Liver (tissue), 9 donors: ENCODE data around the gene IGF2R. TPM values are rescaled to one million over a fixed set of nuclear protein-coding genes. Genes with fewer than 3 reads are reported as not detected.

Source experiments
- DNase-seq: peaks from one replicate; pipeline ENCODE4 v3.0.0-alpha.2; 2017; ENCODE audit warnings: low spot score
- H3K27ac ChIP-seq, 2 donors: one replicate each; pipeline ENCODE4 v1.7.0; 2013; ENCODE audit warnings: inconsistent platforms in 2 of 2, low read length in 2 of 2, control low read depth in 1 of 2, low read depth in 1 of 2, mild to moderate bottlenecking in 1 of 2
- H3K27me3 ChIP-seq, 4 donors: one replicate each; pipeline versions ENCODE4 v1.6.1 to v1.7.0; 2013; ENCODE audit warnings: low read length in 3 of 4, inconsistent platforms in 1 of 4, mild to moderate bottlenecking in 1 of 4, moderate library complexity in 1 of 4; ENCODE audit not compliant: control insufficient read depth in 4 of 4, insufficient read depth in 4 of 4
- H3K36me3 ChIP-seq, 4 donors: one replicate each; pipeline versions ENCODE4 v1.6.1 to v1.7.0; 2013; ENCODE audit warnings: low read length in 3 of 4, mild to moderate bottlenecking in 3 of 4, low read depth in 1 of 4, moderate library complexity in 1 of 4; ENCODE audit not compliant: control insufficient read depth in 4 of 4, insufficient read depth in 3 of 4
- H3K4me1 ChIP-seq, 4 donors: one replicate each; pipeline versions ENCODE4 v1.6.1 to v1.7.0; 2013; ENCODE audit warnings: low read length in 3 of 4, mild to moderate bottlenecking in 3 of 4, moderate library complexity in 1 of 4; ENCODE audit not compliant: control insufficient read depth in 4 of 4, insufficient read depth in 4 of 4
- H3K4me3 ChIP-seq, 3 donors: one replicate each; pipeline versions ENCODE4 v1.6.1 to v1.7.0; 2013; ENCODE audit warnings: low read length in 3 of 3, control low read depth in 1 of 3, low read depth in 1 of 3, mild to moderate bottlenecking in 1 of 3
- H3K9ac ChIP-seq, 2 donors: one replicate each; pipeline ENCODE4 v1.7.0; 2013; ENCODE audit warnings: low read length in 2 of 2, mild to moderate bottlenecking in 2 of 2, moderate library complexity in 2 of 2, control low read depth in 1 of 2, low read depth in 1 of 2
- H3K9me3 ChIP-seq, 4 donors: one replicate each; pipeline versions ENCODE4 v1.6.1 to v1.7.0; 2013; ENCODE audit warnings: low read length in 3 of 4; ENCODE audit not compliant: control insufficient read depth in 4 of 4
- EGR1 ChIP-seq, 2 donors: IDR thresholded peaks; 2 replicates each; pipeline ENCODE4 v1.6.1; 2016 to 2018; ENCODE audit warnings: antibody characterized with exemption in 2 of 2, low read depth in 2 of 2
- FOXA1 ChIP-seq: IDR thresholded peaks from 2 replicates; pipeline ENCODE4 v1.6.1; 2016; ENCODE audit warnings: antibody characterized with exemption
- FOXA2 ChIP-seq: IDR thresholded peaks from 2 replicates; pipeline ENCODE4 v1.6.1; 2016; ENCODE audit warnings: antibody characterized with exemption
- GABPA ChIP-seq, 2 donors: IDR thresholded peaks in 1 of 2; conservative IDR thresholded peaks in 1 of 2; 2 replicates each; pipeline ENCODE4 v1.6.1; 2016; ENCODE audit warnings: antibody characterized with exemption in 2 of 2, mild to moderate bottlenecking in 1 of 2, moderate library complexity in 1 of 2
- HNF4A ChIP-seq, 2 donors: conservative IDR thresholded peaks; 2 replicates each; pipeline ENCODE4 v1.6.1; 2016; ENCODE audit warnings: antibody characterized with exemption in 2 of 2, mild to moderate bottlenecking in 2 of 2
- HNF4G ChIP-seq: IDR thresholded peaks from 2 replicates; pipeline ENCODE4 v1.6.1; 2016; ENCODE audit warnings: antibody characterized with exemption
- JUND ChIP-seq, 2 donors: IDR thresholded peaks; 2 replicates each; pipeline ENCODE4 v1.6.1; 2016; ENCODE audit warnings: antibody characterized with exemption in 2 of 2
- RAD21 ChIP-seq, 2 donors: IDR thresholded peaks; 2 replicates each; pipeline ENCODE4 v1.6.1; 2016; ENCODE audit warnings: antibody characterized with exemption in 2 of 2, mild to moderate bottlenecking in 2 of 2
- RXRA ChIP-seq, 2 donors: IDR thresholded peaks; 2 replicates each; pipeline ENCODE4 v1.6.1; 2017 to 2018; ENCODE audit warnings: antibody characterized with exemption in 2 of 2, mild to moderate bottlenecking in 1 of 2
- SP1 ChIP-seq: IDR thresholded peaks from 2 replicates; pipeline ENCODE4 v1.6.1; 2018; ENCODE audit warnings: antibody characterized with exemption, mild to moderate bottlenecking
- TAF1 ChIP-seq: conservative IDR thresholded peaks from 2 replicates; pipeline ENCODE4 v1.6.1; 2016; ENCODE audit warnings: antibody characterized with exemption, mild to moderate bottlenecking
- YY1 ChIP-seq: IDR thresholded peaks from 2 replicates; pipeline ENCODE4 v1.6.1; 2016; ENCODE audit warnings: antibody characterized with exemption, mild to moderate bottlenecking
- WGBS: extraction: QIAGEN DNeasy Blood & Tissue Kit; methylation state at CpG from one replicate; pipeline ENCODE4 v1.1.7; 2013; 5-methylcytosine and 5-hydroxymethylcytosine counted together
- polyA plus RNA-seq, 2 donors: library from polyadenylated mRNA; stranded (reverse) in 1 of 2; unstranded in 1 of 2; fragments of 200-250 nt in 1 of 2; fragments of >200 nt in 1 of 2; fragmentation: Nextera tagmentation in 1 of 2; extraction: Ambion mirVana in 1 of 2; gene quantifications; one replicate each; pipeline versions ENCODE4 v1.2.1 to v1.2.3, GENCODE V29; 2013 to 2015
- total RNA-seq, 2 donors: library from RNA; depleted of rRNA; stranded (reverse); fragments of >200 nt; gene quantifications; one replicate each; pipeline ENCODE4 v1.2.3, GENCODE V29; 2014
- TF ChIP-seq, protein P1 (sequence below): fragments of 150-350 bp; IDR thresholded peaks from 2 replicates; pipeline ENCODE4 v1.5.1; 2017; ENCODE audit warnings: improper control_type of control experiment, low read depth, low read length; ENCODE audit not compliant: missing input control
- TF ChIP-seq, protein P2 (sequence below): IDR thresholded peaks from 2 replicates; pipeline ENCODE4 v1.6.1; 2016; ENCODE audit warnings: antibody characterized with exemption
- TF ChIP-seq, protein P3 (sequence below): IDR thresholded peaks from 2 replicates; pipeline ENCODE4 v1.6.1; 2016; ENCODE audit warnings: antibody characterized with exemption
- TF ChIP-seq, protein P4 (sequence below): IDR thresholded peaks from 2 replicates; pipeline ENCODE4 v1.6.1; 2016; ENCODE audit warnings: antibody characterized with exemption, mild to moderate bottlenecking
- TF ChIP-seq, protein P5 (sequence below): IDR thresholded peaks from 2 replicates; pipeline ENCODE4 v1.6.1; 2016; ENCODE audit warnings: antibody characterized with exemption
- donor health status: healthy.
- donor health status: healthy.
- donor health status: healthy.
- donor health status: healthy.
- donor health status: healthy.

IGF2R gene
- total and polyA plus RNA-seq, 4 donors: 16.6 to 84.9 (median 45.7) TPM

DNA sequence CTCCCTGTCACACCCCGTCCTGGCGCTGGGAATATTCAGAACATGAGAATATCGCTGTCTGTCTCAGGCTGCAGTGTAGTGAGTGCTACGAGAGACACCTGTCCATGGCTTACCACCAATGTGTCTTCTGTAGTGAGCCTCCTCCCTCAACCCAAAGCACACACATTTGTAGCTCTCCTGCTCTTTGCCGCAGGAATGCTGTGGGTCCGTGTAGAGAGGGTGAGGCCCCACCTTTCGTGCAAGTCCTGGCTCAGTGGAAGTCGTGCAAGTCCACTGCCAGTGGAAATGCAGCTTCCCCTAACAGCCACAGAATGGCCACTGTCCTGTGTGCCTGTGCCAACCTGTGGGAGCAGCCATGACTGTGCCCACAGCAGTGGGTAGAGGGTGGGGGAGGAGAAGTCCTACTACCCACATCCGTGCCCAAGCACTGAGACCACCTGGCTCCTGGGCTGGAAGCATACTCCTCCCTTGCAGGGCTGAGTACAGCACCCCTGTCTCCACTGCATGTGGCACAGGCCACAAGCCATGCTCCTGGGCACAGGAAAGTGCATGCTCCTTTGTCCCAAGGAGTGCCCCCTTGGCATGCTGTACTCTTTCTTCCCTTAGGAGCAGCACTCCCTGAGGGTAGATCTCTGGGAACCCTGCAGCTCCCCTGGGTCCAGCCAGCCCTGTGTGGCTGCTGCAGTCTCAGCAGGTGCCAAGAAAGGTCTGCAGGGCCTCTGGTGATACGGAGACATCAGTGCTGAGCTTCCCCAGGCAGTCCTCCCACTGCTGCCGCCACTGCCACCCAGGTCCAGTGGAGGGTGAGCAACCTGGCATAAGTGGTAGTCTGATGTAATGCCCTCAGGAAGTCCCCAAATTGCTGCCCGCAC, 28.0 kb downstream of the IGF2R start:
- Histone ChIP-seq H3K36me3 (peaks cover 0 to 7% (median 4%) of the 10 kb centered on the region in 4 donors), H3K9me3 (no peaks in the 10 kb centered on the region), H3K4me1 (peaks cover 0 to 12% (median 4%) of the 10 kb centered on the region in 4 donors), H3K27me3 (no peaks in the 10 kb centered on the region), H3K9ac (no peak overlapping the region), H3K4me3 (no peak overlapping the region), H3K27ac (no peak overlapping the region)
- WGBS: 95% methylated on average over 12 of the region's 12 CpGs
- DNase-seq: no peak
- TF ChIP-seq FOXA2 (no peak), FOXA1 (no peak), SP1 (no peak), JUND (IDR thresholded peaks at IDR 0.05) (no peak), HNF4A (conservative IDR thresholded peaks at IDR 0.05) (no peak), GABPA (IDR thresholded peaks at IDR 0.05 in 1 of 2, conservative IDR thresholded peaks at IDR 0.05 in 1 of 2) (no peak), RAD21 (IDR thresholded peaks at IDR 0.05) (no peak), RXRA (IDR thresholded peaks at IDR 0.05) (no peak), YY1 (no peak), EGR1 (IDR thresholded peaks at IDR 0.05; ENCODE audit: low read depth in 2 of 2) (no peak), HNF4G (no peak), TAF1 (no peak)
- TF ChIP-seq, protein P1, sequence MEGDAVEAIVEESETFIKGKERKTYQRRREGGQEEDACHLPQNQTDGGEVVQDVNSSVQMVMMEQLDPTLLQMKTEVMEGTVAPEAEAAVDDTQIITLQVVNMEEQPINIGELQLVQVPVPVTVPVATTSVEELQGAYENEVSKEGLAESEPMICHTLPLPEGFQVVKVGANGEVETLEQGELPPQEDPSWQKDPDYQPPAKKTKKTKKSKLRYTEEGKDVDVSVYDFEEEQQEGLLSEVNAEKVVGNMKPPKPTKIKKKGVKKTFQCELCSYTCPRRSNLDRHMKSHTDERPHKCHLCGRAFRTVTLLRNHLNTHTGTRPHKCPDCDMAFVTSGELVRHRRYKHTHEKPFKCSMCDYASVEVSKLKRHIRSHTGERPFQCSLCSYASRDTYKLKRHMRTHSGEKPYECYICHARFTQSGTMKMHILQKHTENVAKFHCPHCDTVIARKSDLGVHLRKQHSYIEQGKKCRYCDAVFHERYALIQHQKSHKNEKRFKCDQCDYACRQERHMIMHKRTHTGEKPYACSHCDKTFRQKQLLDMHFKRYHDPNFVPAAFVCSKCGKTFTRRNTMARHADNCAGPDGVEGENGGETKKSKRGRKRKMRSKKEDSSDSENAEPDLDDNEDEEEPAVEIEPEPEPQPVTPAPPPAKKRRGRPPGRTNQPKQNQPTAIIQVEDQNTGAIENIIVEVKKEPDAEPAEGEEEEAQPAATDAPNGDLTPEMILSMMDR: no peak
- TF ChIP-seq, protein P2, sequence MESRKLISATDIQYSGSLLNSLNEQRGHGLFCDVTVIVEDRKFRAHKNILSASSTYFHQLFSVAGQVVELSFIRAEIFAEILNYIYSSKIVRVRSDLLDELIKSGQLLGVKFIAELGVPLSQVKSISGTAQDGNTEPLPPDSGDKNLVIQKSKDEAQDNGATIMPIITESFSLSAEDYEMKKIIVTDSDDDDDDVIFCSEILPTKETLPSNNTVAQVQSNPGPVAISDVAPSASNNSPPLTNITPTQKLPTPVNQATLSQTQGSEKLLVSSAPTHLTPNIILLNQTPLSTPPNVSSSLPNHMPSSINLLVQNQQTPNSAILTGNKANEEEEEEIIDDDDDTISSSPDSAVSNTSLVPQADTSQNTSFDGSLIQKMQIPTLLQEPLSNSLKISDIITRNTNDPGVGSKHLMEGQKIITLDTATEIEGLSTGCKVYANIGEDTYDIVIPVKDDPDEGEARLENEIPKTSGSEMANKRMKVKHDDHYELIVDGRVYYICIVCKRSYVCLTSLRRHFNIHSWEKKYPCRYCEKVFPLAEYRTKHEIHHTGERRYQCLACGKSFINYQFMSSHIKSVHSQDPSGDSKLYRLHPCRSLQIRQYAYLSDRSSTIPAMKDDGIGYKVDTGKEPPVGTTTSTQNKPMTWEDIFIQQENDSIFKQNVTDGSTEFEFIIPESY: no peak
- TF ChIP-seq, protein P3, sequence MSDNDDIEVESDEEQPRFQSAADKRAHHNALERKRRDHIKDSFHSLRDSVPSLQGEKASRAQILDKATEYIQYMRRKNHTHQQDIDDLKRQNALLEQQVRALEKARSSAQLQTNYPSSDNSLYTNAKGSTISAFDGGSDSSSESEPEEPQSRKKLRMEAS: no peak
- TF ChIP-seq, protein P4, sequence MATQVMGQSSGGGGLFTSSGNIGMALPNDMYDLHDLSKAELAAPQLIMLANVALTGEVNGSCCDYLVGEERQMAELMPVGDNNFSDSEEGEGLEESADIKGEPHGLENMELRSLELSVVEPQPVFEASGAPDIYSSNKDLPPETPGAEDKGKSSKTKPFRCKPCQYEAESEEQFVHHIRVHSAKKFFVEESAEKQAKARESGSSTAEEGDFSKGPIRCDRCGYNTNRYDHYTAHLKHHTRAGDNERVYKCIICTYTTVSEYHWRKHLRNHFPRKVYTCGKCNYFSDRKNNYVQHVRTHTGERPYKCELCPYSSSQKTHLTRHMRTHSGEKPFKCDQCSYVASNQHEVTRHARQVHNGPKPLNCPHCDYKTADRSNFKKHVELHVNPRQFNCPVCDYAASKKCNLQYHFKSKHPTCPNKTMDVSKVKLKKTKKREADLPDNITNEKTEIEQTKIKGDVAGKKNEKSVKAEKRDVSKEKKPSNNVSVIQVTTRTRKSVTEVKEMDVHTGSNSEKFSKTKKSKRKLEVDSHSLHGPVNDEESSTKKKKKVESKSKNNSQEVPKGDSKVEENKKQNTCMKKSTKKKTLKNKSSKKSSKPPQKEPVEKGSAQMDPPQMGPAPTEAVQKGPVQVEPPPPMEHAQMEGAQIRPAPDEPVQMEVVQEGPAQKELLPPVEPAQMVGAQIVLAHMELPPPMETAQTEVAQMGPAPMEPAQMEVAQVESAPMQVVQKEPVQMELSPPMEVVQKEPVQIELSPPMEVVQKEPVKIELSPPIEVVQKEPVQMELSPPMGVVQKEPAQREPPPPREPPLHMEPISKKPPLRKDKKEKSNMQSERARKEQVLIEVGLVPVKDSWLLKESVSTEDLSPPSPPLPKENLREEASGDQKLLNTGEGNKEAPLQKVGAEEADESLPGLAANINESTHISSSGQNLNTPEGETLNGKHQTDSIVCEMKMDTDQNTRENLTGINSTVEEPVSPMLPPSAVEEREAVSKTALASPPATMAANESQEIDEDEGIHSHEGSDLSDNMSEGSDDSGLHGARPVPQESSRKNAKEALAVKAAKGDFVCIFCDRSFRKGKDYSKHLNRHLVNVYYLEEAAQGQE: no peak
- TF ChIP-seq, protein P5, sequence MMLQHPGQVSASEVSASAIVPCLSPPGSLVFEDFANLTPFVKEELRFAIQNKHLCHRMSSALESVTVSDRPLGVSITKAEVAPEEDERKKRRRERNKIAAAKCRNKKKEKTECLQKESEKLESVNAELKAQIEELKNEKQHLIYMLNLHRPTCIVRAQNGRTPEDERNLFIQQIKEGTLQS: no peak
